ENCODE data around the gene GDF7.

Gene GDF7

DNA sequence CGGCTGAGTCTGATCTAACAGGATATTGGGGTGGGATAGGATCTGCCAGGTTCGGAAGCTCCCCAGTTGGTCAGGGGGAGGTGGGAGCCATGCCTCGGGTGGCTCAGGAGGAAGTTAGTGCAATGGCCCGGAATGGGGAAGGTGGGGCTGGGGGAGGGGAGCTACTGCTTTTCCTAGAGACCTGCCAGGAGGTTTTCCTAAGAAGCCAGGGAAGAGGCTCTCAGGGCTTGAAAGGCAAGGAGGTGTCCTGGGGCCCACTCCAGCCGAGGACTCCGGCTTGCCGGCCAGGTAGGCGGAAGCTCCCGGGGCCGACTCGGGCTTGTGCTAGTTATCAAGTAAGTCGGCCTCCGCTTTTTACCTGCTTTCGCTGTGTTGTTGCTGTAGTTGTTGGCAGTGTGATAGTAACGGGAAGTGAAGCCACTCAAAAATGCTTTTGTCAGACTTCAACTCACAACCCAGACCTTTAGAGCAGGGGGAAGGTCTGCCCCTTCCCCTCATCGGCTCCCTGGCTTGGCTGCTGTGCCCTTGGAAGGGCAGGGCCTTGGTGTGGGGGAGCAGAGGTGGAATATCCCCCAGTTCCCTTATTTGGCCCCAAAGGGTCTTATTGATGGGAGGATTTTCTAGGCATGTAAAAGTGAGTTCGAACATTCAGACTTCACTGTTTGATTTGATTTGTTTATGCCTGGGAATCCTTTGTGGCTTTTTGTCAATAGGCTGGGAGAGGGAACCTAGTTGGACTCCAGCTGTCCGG, 5.4 kb downstream of the GDF7 start:
- peaks cover 51% of the 10 kb centered on the region for H3K36me3 ChIP-seq (replicated peaks; ENCODE audit: low read depth, low read length)
- H3K9me3 ChIP-seq (ENCODE audit: insufficient read depth, low read length) = no peaks in the 10 kb centered on the region
- peak overlapping the region; percentile 64 for H3K9ac ChIP-seq (ENCODE audit: low read length)
- H3K4me3 ChIP-seq (ENCODE audit: low read length) = peak overlapping the region; percentile 60
- peaks cover 71% of the 10 kb centered on the region for H3K79me2 ChIP-seq (ENCODE audit: low read length)
- peak overlapping the region; percentile 89 for H3K4me2 ChIP-seq (ENCODE audit: low read length)
- no peak for TF ChIP-seq EZH2phosphoT487 (IDR thresholded peaks at IDR 0.05; ENCODE audit: low read depth)
- TF ChIP-seq, protein P1, sequence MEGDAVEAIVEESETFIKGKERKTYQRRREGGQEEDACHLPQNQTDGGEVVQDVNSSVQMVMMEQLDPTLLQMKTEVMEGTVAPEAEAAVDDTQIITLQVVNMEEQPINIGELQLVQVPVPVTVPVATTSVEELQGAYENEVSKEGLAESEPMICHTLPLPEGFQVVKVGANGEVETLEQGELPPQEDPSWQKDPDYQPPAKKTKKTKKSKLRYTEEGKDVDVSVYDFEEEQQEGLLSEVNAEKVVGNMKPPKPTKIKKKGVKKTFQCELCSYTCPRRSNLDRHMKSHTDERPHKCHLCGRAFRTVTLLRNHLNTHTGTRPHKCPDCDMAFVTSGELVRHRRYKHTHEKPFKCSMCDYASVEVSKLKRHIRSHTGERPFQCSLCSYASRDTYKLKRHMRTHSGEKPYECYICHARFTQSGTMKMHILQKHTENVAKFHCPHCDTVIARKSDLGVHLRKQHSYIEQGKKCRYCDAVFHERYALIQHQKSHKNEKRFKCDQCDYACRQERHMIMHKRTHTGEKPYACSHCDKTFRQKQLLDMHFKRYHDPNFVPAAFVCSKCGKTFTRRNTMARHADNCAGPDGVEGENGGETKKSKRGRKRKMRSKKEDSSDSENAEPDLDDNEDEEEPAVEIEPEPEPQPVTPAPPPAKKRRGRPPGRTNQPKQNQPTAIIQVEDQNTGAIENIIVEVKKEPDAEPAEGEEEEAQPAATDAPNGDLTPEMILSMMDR (IDR thresholded peaks at IDR 0.05; ENCODE audit: low read depth, low read length) = no peak
- H2AFZ ChIP-seq (ENCODE audit: low read depth, low read length) = 0 out of 2 replicates have a peak overlapping the region, but pooled peaks have one; percentile 5
- no peaks in the 10 kb centered on the region for H4K20me1 ChIP-seq (ENCODE audit: insufficient read depth, low read length)
- H3K4me1 ChIP-seq (ENCODE audit: low read length) = peaks cover 73% of the 10 kb centered on the region
- peak overlapping the region; percentile 99 for H3K27ac ChIP-seq (ENCODE audit: low read length)
- H3K27me3 ChIP-seq (ENCODE audit: low read depth, low read length) = no peaks in the 10 kb centered on the region

DNA sequence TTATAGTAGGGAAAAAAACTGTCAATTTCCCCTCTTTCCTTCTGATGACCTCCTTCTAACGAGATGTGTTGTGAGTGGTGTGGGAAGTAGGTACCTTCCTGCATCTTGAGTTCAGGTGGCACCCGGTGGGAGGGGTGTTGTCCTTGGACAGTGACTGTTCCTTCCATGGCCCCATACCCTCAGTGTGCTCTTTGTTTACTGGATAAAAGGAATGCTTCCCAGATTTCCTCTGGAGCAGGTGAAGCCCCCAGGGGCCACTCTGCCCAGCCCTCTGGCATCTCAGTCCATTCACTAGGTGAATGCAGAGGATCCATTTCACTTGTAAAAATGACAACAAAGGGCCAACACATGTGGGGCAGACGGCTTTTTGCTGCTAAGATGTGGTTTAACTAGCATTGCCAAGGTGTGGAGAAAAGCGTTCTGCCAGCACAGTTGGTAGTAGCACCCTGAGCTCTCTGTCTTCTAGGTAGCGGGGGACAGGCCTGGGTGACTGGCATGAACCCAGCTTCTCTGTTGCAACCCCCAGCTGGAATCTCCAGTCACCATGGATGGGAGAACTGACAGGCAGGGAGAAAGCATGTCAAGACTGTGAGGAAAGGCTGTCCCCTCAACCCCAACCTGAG, 6.9 kb downstream of the GDF7 start:
- no peak for TF ChIP-seq EZH2phosphoT487 (IDR thresholded peaks at IDR 0.05; ENCODE audit: low read depth)
- TF ChIP-seq, protein P1 (IDR thresholded peaks at IDR 0.05; ENCODE audit: low read depth, low read length) = no peak
- H3K9me3 ChIP-seq (ENCODE audit: insufficient read depth, low read length) = no peaks in the 10 kb centered on the region
- no peaks in the 10 kb centered on the region for H3K27me3 ChIP-seq (ENCODE audit: low read depth, low read length)
- H3K79me2 ChIP-seq (ENCODE audit: low read length) = peaks cover 67% of the 10 kb centered on the region
- H3K9ac ChIP-seq (ENCODE audit: low read length) = no peak overlapping the region
- peak overlapping the region; percentile 89 for H3K4me2 ChIP-seq (ENCODE audit: low read length)
- no peaks in the 10 kb centered on the region for H4K20me1 ChIP-seq (ENCODE audit: insufficient read depth, low read length)
- no peak overlapping the region for H2AFZ ChIP-seq (ENCODE audit: low read depth, low read length)
- peak overlapping the region; percentile 99 for H3K27ac ChIP-seq (ENCODE audit: low read length)
- H3K4me1 ChIP-seq (ENCODE audit: low read length) = peaks cover 82% of the 10 kb centered on the region
- H3K36me3 ChIP-seq (replicated peaks; ENCODE audit: low read depth, low read length) = peaks cover 60% of the 10 kb centered on the region
- no peak overlapping the region for H3K4me3 ChIP-seq (ENCODE audit: low read length)

DNA sequence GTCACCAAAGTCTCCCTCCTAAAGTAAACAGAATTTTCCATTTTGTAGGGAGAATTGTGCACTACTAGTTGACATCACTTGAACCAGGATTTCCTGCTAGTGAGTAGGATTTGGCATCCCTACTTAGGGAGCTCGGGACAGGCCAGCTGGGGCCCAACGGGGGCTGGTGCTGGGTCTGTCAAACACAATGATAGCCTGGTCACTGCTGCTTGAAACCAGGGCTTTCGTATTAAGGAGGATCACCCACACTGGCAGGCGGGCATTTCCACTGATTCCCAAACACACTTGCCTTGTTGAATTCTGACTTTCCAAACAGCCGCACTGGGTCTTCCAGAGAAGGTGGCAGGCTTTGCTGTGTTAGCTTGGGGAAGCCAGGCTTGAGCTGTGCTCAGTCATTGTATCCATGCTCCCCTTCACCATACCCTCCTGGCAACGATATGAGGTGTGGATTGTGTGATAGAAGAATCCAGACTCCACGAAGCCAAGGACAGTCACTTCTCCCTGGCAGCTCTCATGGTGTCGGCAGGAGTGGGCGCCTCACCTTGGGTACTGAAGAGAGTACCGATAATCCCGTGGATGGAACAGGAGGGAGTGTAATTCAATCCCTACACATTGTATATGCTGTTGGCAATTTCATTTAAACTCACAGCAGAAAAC, 7.5 kb downstream of the GDF7 start:
- Histone ChIP-seq H3K27ac (ENCODE audit: low read length) (peak overlapping the region; percentile 99), H3K4me2 (ENCODE audit: low read length) (peak overlapping the region; percentile 89), H3K9ac (ENCODE audit: low read length) (peak overlapping the region; percentile 80; the same call in 1 of the 2 replicates), H4K20me1 (ENCODE audit: insufficient read depth, low read length) (no peaks in the 10 kb centered on the region), H3K9me3 (ENCODE audit: insufficient read depth, low read length) (no peaks in the 10 kb centered on the region), H2AFZ (ENCODE audit: low read depth, low read length) (no peak overlapping the region), H3K4me1 (ENCODE audit: low read length) (peaks cover 83% of the 10 kb centered on the region), H3K27me3 (ENCODE audit: low read depth, low read length) (no peaks in the 10 kb centered on the region), H3K79me2 (ENCODE audit: low read length) (peaks cover 67% of the 10 kb centered on the region), H3K4me3 (ENCODE audit: low read length) (no peak overlapping the region; the same call in 1 of the 2 replicates), H3K36me3 (replicated peaks; ENCODE audit: low read depth, low read length) (peaks cover 61% of the 10 kb centered on the region)
- TF ChIP-seq EZH2phosphoT487 (IDR thresholded peaks at IDR 0.05; ENCODE audit: low read depth) = no peak
- TF ChIP-seq, protein P1 (IDR thresholded peaks at IDR 0.05; ENCODE audit: low read depth, low read length) = no peak
